ENCODE results near the gene PTPRN.

DNA sequence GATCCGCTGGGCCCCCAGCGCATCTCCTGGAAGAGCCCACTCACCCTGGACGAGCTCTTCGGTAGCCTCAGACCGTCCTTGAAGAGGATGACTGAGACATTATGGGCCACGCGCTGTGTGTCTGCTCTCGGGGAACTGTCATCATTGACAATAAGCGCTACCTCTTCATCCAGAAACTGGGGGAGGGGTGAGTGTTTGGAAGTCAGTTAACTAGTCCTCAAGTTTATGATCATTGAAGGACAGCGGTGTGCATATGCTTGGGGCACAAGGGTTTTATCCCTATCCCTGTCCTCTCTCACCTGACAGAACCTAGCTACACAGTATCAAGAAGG lies 63.3 kb downstream of the PTPRN start:
- TF ChIP-seq, protein P1, sequence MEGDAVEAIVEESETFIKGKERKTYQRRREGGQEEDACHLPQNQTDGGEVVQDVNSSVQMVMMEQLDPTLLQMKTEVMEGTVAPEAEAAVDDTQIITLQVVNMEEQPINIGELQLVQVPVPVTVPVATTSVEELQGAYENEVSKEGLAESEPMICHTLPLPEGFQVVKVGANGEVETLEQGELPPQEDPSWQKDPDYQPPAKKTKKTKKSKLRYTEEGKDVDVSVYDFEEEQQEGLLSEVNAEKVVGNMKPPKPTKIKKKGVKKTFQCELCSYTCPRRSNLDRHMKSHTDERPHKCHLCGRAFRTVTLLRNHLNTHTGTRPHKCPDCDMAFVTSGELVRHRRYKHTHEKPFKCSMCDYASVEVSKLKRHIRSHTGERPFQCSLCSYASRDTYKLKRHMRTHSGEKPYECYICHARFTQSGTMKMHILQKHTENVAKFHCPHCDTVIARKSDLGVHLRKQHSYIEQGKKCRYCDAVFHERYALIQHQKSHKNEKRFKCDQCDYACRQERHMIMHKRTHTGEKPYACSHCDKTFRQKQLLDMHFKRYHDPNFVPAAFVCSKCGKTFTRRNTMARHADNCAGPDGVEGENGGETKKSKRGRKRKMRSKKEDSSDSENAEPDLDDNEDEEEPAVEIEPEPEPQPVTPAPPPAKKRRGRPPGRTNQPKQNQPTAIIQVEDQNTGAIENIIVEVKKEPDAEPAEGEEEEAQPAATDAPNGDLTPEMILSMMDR (IDR thresholded peaks at IDR 0.05 in 2 of 3, conservative IDR thresholded peaks at IDR 0.05 in 1 of 3; ENCODE audit: control insufficient read depth in 2 of 3, extremely low read depth in 1 of 3, insufficient read depth in 1 of 3, low read depth in 3 of 3, low read length in 3 of 3): no peak
- TF ChIP-seq EP300 (IDR thresholded peaks at IDR 0.05; ENCODE audit: borderline replicate concordance in 1 of 2, control insufficient read depth in 1 of 2, low read depth in 2 of 2, low read length in 2 of 2) (no peak), BACH1 (IDR thresholded peaks at IDR 0.05; ENCODE audit: borderline replicate concordance) (no peak), CEBPB (IDR thresholded peaks at IDR 0.05; ENCODE audit: borderline replicate concordance in 1 of 2, low read depth in 2 of 2, low read length in 2 of 2) (no peak)

Data from GM12878 (cell line).